NCI-H510A (cell line): ENCODE results near the gene JHY.

ENCODE experiments used
- DNase-seq: peaks from one replicate; lab custom pipeline; 2025; lab: John Stamatoyannopoulos, UW

The JHY gene

GRCh38 chr11:122954455-122954854 is 71.9 kb downstream of the JHY start:
- DNase-seq: no peak

- DNase-seq: no peak
These were observed 81.4 kb downstream of the JHY start for GRCh38 chr11:122963961-122964360.

GRCh38 chr11:122976061-122976733 is 93.6 kb downstream of the JHY start:
- no peak for DNase-seq

DNA sequence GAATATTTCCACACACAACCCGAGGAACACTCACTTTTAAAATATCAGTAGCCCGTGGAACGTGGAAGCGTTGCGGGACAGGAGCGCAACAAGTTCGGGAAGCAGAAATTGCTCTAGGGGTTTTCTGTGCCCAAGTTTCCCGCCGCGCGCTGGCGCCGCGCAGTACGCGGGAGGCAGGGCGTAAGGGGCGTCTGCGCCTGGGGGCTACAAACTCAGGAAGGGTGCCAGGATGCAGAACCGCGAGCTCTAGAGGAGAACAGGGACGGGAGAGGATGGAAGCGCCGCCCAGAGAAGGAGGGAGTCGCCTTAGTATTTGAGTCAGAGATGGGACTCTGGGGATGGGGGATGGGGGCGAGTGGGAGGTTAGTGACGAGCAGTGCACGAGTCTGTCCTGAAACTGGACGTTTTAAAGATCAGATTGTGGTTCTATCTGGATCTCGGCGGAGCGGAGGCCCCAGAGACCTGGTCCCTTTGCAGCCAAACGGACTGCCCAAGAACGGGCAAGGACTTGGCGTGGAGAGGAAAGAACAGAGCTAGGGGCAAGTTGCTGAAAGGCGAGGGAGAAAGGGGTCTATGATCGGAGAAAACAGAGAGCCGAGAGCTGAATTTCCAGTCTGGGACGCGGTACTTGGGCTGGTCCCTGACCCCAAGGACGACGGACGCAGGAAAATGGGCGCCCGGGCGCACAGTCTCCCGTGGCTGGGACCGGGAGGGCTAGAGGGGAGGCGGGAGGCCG is 94.3 kb downstream of the JHY start:
- no peak for DNase-seq

GRCh38 chr11:122977470-122978298 is 95.1 kb downstream of the JHY start:
- DNase-seq: no peak

DNA sequence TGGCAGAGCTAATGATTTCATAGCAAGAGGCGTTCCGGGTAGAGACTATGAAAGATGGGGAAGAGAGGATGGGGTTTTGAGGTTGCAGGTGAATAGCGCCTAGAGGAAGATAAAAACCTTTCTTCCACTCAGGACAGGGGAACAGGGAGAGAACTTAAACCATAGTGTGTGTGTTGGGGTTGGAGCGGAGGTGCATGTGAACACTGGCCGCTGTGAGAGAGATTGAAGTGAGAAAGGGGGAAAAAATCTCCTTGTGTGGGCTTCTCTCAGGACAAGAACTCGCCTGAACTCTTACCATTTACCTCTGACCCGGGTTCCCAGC is 95.7 kb downstream of the JHY start:
- DNase-seq: no peak

GRCh38 chr11:122979103-122979814 is 96.7 kb downstream of the JHY start:
- no peak for DNase-seq

GRCh38 chr11:122979815-122980595 is 97.4 kb downstream of the JHY start:
- DNase-seq: no peak

- DNase-seq: no peak
These were observed 99.1 kb downstream of the JHY start, which contains the start of gene BSX for GRCh38 chr11:122981388-122982264. BSX (minus strand) TSS chr11:122981834; CDS start chr11:122981671, 163 bp downstream.

GRCh38 chr11:122983438-122984185 is 101.1 kb downstream of the JHY start:
- DNase-seq: no peak

- DNase-seq: no peak
These were observed 101.8 kb downstream of the JHY start for GRCh38 chr11:122984186-122985011.

DNA sequence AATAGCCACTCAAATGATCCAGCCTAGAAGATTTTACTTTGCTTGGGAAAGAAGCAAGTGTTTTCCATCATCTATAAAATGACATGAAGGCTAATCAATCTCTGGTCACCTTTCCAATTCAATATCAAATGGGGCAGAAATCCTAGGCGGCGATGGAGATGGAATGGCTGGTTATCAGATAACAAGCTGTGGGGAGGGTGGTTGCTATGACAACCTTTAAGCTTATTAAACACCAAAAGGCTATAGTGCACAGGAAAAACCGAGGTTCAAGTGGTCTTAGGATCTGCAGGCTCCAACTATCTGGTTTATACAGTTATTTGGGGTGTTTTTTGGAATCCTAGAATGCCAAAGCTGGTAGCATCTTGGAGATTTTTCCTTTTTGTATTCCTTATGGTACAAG is 113.0 kb downstream of the JHY start:
- DNase-seq: no peak

GRCh38 chr11:122998727-122999366 is 116.3 kb downstream of the JHY start:
- DNase-seq: no peak

GRCh38 chr11:123000721-123001120 is 118.2 kb downstream of the JHY start:
- DNase-seq: no peak

DNA sequence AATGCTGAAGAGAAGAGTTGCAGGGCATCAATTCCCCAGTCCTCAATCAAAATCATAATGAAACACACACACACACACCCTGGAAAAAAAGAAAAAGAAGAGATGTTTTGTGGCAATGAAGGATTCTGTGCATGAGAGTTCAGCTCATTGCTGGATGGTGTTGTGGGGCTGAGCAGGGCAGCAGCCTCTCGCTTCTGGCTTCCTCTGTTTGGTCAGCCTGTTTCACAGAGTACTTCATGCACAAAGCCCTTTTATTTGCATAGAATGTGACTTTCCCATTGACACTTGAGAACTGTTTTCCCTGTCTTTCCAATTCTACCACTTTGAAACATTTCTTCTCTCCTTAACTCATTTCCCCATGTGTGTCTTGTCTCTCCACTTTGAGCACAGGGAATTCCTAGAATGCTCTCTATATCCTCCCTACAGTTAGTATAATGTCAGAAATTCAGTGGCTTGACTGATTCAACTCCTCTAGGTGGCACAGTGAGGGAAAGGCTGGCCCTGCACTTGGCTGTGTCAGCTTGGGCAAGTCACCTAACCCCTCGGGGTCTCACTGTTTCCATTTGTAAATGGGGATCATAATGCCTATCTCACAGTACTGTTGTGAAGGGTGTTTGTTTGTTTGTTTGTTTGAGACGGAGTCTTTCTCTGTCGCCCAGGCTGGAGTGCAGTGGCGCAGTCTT is 124.4 kb downstream of the JHY start:
- DNase-seq: no peak
